Muscle layer of duodenum (tissue), 2 donors: Measurements from ENCODE around the gene RMND5B.

Experiments
- H3K27ac ChIP-seq: one replicate; pipeline ENCODE4 v1.7.0; 2013; ENCODE audit warnings: mild to moderate bottlenecking, low read length
- H3K27me3 ChIP-seq: one replicate; pipeline ENCODE4 v1.7.0; 2013; ENCODE audit warnings: low read depth, mild to moderate bottlenecking, control low read depth, low read length
- H3K36me3 ChIP-seq, 2 donors: one replicate each; pipeline ENCODE4 v1.7.0; 2013; ENCODE audit warnings: low read length in 2 of 2, control low read depth in 1 of 2, mild to moderate bottlenecking in 1 of 2; ENCODE audit not compliant: insufficient read depth in 2 of 2, control insufficient read depth in 1 of 2
- H3K4me1 ChIP-seq, 2 donors: one replicate each; pipeline ENCODE4 v1.7.0; 2013; ENCODE audit warnings: low read length in 2 of 2, mild to moderate bottlenecking in 2 of 2, control low read depth in 1 of 2, moderate library complexity in 1 of 2; ENCODE audit not compliant: insufficient read depth in 2 of 2, control insufficient read depth in 1 of 2
- H3K4me3 ChIP-seq, 2 donors: one replicate each; pipeline ENCODE4 v1.7.0; 2013; ENCODE audit warnings: low read length in 2 of 2, low read depth in 1 of 2, mild to moderate bottlenecking in 1 of 2
- H3K9me3 ChIP-seq, 2 donors: one replicate each; pipeline ENCODE4 v1.7.0; 2013; ENCODE audit warnings: low read length in 2 of 2, control low read depth in 1 of 2, mild to moderate bottlenecking in 1 of 2; ENCODE audit not compliant: control insufficient read depth in 1 of 2
- donor health status: healthy.

RMND5B gene

GRCh38 chr5:178114325-178115135 is 16.3 kb upstream of the RMND5B start:
- Histone ChIP-seq H3K4me1 (peaks cover 0 to 15% of the 10 kb centered on the region in 2 donors), H3K27me3 (peaks cover 36% of the 10 kb centered on the region), H3K9me3 (peaks cover 0 to 2% of the 10 kb centered on the region in 2 donors), H3K36me3 (no peaks in the 10 kb centered on the region), H3K27ac (no peak overlapping the region), H3K4me3 (peak overlapping the region in 1 of 2 donors; percentile 55)

GRCh38 chr5:178115136-178115813 is 15.5 kb upstream of the RMND5B start:
- H3K4me1 ChIP-seq = peaks cover 0 to 15% of the 10 kb centered on the region in 2 donors
- no peak overlapping the region for H3K4me3 ChIP-seq
- no peaks in the 10 kb centered on the region for H3K36me3 ChIP-seq
- peaks cover 0 to 2% of the 10 kb centered on the region in 2 donors for H3K9me3 ChIP-seq
- H3K27ac ChIP-seq = no peak overlapping the region
- H3K27me3 ChIP-seq = peaks cover 36% of the 10 kb centered on the region

- peaks cover 0 to 2% of the 10 kb centered on the region in 2 donors for H3K9me3 ChIP-seq
- peaks cover 36% of the 10 kb centered on the region for H3K27me3 ChIP-seq
- no peak overlapping the region for H3K4me3 ChIP-seq
- no peaks in the 10 kb centered on the region for H3K36me3 ChIP-seq
- peaks cover 0 to 16% of the 10 kb centered on the region in 2 donors for H3K4me1 ChIP-seq
- H3K27ac ChIP-seq = no peak overlapping the region
These were observed 15.0 kb upstream of the RMND5B start for GRCh38 chr5:178115814-178116142.

GRCh38 chr5:178116143-178116885 is 14.5 kb upstream of the RMND5B start:
- Histone ChIP-seq H3K9me3 (peaks cover 0 to 2% of the 10 kb centered on the region in 2 donors), H3K4me1 (peaks cover 0 to 22% of the 10 kb centered on the region in 2 donors), H3K36me3 (no peaks in the 10 kb centered on the region), H3K4me3 (no peak overlapping the region), H3K27me3 (peaks cover 36% of the 10 kb centered on the region), H3K27ac (no peak overlapping the region)

GRCh38 chr5:178117923-178118701 is 12.7 kb upstream of the RMND5B start:
- peaks cover 31% of the 10 kb centered on the region for H3K27me3 ChIP-seq

GRCh38 chr5:178119915-178120606 is 10.8 kb upstream of the RMND5B start:
- peaks cover 3 to 30% of the 10 kb centered on the region in 2 donors for H3K4me1 ChIP-seq
- H3K27ac ChIP-seq = no peak overlapping the region
- H3K27me3 ChIP-seq = peaks cover 19% of the 10 kb centered on the region
- no peaks in the 10 kb centered on the region for H3K36me3 ChIP-seq
- no peak overlapping the region for H3K4me3 ChIP-seq
- H3K9me3 ChIP-seq = no peaks in the 10 kb centered on the region

More at GRCh38 chr5:178117923-178118701, 12.7 kb upstream of the RMND5B start:
- Histone ChIP-seq H3K27ac (no peak overlapping the region), H3K4me1 (peaks cover 3 to 37% of the 10 kb centered on the region in 2 donors), H3K4me3 (no peak overlapping the region), H3K36me3 (no peaks in the 10 kb centered on the region), H3K9me3 (no peaks in the 10 kb centered on the region)

- Histone ChIP-seq H3K27me3 (peaks cover 12% of the 10 kb centered on the region), H3K4me3 (peak overlapping the region; percentile 37 to 51), H3K36me3 (no peaks in the 10 kb centered on the region), H3K27ac (no peak overlapping the region), H3K9me3 (no peaks in the 10 kb centered on the region), H3K4me1 (peaks cover 3 to 30% of the 10 kb centered on the region in 2 donors)
These were observed 10.0 kb upstream of the RMND5B start for GRCh38 chr5:178120607-178121357.

- Histone ChIP-seq H3K27ac (no peak overlapping the region), H3K36me3 (no peaks in the 10 kb centered on the region), H3K4me1 (peaks cover 3 to 30% of the 10 kb centered on the region in 2 donors), H3K4me3 (peak overlapping the region; percentile 37 to 51), H3K27me3 (peaks cover 4% of the 10 kb centered on the region), H3K9me3 (no peaks in the 10 kb centered on the region)
These were observed 9.2 kb upstream of the RMND5B start for GRCh38 chr5:178121391-178122276.

- H3K27me3 ChIP-seq = peaks cover under 1% of the 10 kb centered on the region
- H3K9me3 ChIP-seq = no peaks in the 10 kb centered on the region
- no peaks in the 10 kb centered on the region for H3K36me3 ChIP-seq
- H3K27ac ChIP-seq = no peak overlapping the region
- H3K4me1 ChIP-seq = peaks cover 3 to 30% of the 10 kb centered on the region in 2 donors
- no peak overlapping the region for H3K4me3 ChIP-seq
These were observed 8.5 kb upstream of the RMND5B start for GRCh38 chr5:178122346-178122745.
